Endothelial cell of umbilical vein (primary cell): Measurements from ENCODE around the gene CT47C1.

Source experiments
- EZH2 ChIP-seq: IDR thresholded peaks from 2 replicates; pipeline ENCODE4 v1.6.1; 2012; ENCODE audit warnings: borderline replicate concordance, low read depth, mild to moderate bottlenecking, moderate library complexity, low read length, inconsistent platforms; ENCODE audit not compliant: severe bottlenecking
- JUN ChIP-seq: IDR thresholded peaks from 2 replicates; pipeline ENCODE4 v1.6.1; 2011; ENCODE audit warnings: borderline replicate concordance, low read depth; ENCODE audit not compliant: insufficient read length, insufficient read depth
- POLR2A ChIP-seq: IDR thresholded peaks from 2 replicates; pipeline ENCODE4 v1.6.1; 2012; ENCODE audit warnings: low read depth, mild to moderate bottlenecking, control low read depth, low read length
- POLR2AphosphoS5 ChIP-seq: IDR thresholded peaks from 2 replicates; pipeline ENCODE4 v1.6.1; 2012; ENCODE audit warnings: low read depth, mild to moderate bottlenecking, control low read depth, low read length, moderate library complexity; ENCODE audit not compliant: insufficient read depth
- TF ChIP-seq, protein P1 (sequence below), 2 donors: IDR thresholded peaks; 1 replicate in 1 of 2; 2 replicates in 1 of 2; pipeline ENCODE4 v1.5.1; 2011; ENCODE audit warnings: low read length in 2 of 2, mild to moderate bottlenecking in 2 of 2, moderate library complexity in 2 of 2, control low read depth in 1 of 2, inconsistent platforms in 1 of 2, low read depth in 1 of 2; ENCODE audit not compliant: insufficient read depth in 1 of 2; ENCODE audit errors: extremely low read depth in 1 of 2
- TF ChIP-seq, protein P2 (sequence below): IDR thresholded peaks from 2 replicates; pipeline ENCODE4 v1.6.1; 2011; ENCODE audit not compliant: insufficient read depth, insufficient read length

DNA sequence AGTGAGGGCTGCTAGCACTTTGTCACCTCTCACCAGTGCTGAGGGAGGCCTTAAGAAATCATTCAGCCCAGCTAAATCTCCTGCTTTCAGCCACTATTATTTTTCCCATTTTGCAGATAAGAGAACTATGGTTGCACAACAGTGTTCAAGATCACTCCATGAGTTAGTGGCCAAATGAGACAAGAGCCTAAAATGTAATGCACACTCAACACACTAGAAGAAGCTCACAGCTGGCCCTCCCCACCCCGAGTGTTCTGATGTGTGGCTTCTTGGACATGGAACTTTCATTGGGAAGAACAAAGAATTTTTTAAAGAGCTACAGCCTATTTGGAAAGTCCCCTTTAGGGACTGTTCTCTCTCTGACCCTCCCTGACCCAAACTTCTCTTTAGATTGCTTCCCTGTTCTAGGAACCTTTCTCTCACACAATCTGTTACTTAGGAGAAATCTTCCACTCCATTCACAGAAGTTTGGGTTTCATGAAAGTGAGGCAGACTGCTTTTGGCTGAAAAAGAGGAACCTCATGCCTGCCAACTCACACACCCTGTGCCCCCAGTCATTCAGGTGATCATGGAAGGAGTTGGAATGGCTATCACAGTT is 44.0 kb upstream of the CT47C1 start:
- TF ChIP-seq EZH2, result no peak
- TF ChIP-seq POLR2AphosphoS5, result no peak
- TF ChIP-seq, protein P1, sequence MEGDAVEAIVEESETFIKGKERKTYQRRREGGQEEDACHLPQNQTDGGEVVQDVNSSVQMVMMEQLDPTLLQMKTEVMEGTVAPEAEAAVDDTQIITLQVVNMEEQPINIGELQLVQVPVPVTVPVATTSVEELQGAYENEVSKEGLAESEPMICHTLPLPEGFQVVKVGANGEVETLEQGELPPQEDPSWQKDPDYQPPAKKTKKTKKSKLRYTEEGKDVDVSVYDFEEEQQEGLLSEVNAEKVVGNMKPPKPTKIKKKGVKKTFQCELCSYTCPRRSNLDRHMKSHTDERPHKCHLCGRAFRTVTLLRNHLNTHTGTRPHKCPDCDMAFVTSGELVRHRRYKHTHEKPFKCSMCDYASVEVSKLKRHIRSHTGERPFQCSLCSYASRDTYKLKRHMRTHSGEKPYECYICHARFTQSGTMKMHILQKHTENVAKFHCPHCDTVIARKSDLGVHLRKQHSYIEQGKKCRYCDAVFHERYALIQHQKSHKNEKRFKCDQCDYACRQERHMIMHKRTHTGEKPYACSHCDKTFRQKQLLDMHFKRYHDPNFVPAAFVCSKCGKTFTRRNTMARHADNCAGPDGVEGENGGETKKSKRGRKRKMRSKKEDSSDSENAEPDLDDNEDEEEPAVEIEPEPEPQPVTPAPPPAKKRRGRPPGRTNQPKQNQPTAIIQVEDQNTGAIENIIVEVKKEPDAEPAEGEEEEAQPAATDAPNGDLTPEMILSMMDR (IDR thresholded peaks at IDR 0.05; ENCODE audit: extremely low read depth in 1 of 2, insufficient read depth in 1 of 2, low read depth in 1 of 2, low read length in 2 of 2), result no peak
- TF ChIP-seq POLR2A, result no peak
- no peak for TF ChIP-seq JUN
- TF ChIP-seq, protein P2, sequence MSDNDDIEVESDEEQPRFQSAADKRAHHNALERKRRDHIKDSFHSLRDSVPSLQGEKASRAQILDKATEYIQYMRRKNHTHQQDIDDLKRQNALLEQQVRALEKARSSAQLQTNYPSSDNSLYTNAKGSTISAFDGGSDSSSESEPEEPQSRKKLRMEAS, result no peak
